ENCODE results near the gene FECH.
"Not testable (repeated sequence)": the region's sequence is repeated elsewhere in the genome, so short reads cannot be mapped to it uniquely, and the experiment has no call there.

Gene FECH, protein sequence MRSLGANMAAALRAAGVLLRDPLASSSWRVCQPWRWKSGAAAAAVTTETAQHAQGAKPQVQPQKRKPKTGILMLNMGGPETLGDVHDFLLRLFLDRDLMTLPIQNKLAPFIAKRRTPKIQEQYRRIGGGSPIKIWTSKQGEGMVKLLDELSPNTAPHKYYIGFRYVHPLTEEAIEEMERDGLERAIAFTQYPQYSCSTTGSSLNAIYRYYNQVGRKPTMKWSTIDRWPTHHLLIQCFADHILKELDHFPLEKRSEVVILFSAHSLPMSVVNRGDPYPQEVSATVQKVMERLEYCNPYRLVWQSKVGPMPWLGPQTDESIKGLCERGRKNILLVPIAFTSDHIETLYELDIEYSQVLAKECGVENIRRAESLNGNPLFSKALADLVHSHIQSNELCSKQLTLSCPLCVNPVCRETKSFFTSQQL

GRCh38 chr18:57586251-57587049, at the start of gene FECH:
Gene FECH, minus strand, starts transcription at chr18:57586702. Its CDS starts 82 bp downstream, at chr18:57586620.
- peak; percentile 62 for DNase-seq

DNA sequence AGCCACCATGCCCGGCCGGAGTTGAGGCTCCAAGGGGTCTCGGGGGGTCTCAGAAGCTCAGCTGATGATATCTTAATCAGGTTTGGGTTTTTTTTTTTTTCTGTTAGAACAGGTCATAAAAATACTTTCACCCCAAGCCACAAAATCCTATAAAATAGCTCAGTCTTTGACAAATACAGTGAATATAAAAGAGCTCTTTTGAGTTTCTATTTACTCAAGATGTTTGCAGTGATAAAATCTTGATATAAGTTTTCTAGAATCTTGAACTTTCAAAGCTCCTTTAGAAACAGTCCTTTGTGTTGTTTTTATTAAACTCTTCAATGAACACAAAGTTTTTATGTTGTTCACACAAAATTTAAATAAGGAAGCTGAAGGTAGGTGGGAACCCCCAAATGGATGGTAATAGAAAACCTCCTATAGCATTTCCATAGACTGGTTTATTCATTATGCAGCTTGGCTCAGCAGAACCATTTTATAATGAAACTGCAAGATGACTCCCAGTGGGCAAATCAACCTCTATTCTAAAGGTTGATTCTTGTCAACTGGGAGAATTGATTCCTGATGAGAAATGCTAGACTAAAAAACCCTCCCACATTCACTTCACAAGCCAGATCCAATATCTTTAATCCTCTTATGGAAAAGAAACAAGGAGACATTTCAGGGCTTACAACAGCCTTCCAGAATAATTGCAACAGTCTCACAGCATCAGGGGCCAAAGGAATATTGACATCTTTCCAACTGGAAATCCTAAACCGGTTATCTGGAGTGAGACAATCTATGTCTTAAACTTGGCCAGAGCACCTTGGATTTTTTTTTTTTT, 48.7 kb upstream of the FECH start:
- DNase-seq, result no peak

- DNase-seq, result no peak
Observed at GRCh38 chr18:57631697-57632096, 45.2 kb upstream of the FECH start.

GRCh38 chr18:57630754-57631595, 44.5 kb upstream of the FECH start:
- no peak for DNase-seq

GRCh38 chr18:57630002-57630753, 43.7 kb upstream of the FECH start:
- DNase-seq, result peak; percentile 97

DNA sequence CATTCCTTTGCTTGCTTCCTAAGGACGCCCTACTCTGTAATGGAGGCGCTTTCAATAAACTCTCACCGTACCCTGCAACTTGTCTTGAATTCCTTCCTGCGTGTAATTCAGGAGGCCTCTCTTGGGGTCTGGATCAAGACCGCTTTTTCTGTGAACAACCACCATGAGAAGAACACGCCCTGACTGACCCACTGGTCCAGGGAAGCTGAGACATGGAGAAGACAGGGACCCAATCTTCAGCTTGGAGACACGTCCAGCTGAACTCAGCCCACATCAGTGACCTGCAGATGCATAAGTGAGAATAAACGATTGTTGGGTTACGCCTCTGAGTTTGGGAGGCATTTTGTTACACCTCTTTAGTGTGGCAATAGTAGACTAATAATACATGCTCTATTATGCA, 42.9 kb upstream of the FECH start:
- DNase-seq, result no peak

- DNase-seq, result no peak
Observed at GRCh38 chr18:57627488-57627887, 41.0 kb upstream of the FECH start.

DNA sequence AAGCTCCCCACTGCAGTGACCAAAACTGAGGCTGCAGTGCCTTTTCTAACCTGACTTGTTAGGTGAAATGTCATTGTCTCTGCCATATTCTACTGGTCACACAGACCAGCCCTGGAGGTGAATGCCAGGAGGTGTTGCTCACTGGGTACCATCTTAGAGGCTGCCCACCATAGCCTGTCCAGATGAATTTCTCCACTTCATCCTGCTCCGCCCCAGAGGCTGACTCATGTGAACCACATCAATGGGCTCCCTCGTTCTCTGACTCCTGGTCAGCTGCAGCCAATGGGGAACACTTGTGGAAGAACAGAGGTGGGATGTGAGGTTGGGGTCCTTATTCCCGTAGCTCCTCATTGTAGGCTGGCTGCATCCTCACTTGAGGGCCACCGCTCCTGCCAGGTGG, 38.5 kb upstream of the FECH start:
- no peak for DNase-seq

GRCh38 chr18:57621246-57621604, 34.7 kb upstream of the FECH start:
- no peak for DNase-seq

DNA sequence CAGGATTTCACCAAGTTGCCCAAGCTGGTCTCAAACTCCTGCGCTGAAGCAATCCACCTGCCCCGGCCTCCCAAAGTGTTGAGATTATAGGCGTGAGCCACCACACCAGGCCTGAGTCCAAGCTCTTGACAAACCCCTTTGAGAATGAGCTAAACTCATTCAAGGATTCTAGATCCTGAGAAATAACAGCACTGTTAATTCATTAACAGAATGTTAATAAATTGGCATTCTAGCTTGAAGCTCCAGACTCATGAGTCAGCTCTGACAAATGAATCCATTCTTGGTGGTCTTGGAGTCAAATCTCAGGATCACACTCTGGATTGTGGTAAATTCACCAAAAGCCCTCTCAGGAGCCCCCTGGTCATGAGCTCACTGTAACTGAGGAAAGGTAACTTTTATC, 33.4 kb upstream of the FECH start:
- DNase-seq, result no peak

DNA sequence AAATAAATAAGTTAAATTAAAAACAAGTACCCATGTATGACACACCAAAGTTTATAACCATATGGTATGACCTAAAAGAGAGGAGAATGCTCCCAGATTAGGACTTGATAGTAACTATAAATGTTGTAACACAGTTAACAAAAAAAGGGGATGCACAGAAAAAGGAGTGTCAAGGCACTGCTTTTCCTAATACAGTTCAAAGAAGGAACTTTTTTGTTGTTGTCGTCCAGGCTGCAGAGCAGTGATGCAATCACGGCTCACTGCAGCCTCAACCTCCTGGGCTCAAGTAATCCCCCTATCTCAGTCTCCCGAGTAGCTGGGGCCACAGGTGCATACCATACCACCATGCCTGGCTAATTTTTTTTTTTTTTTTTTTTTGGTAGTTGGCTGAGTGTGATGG, 32.4 kb upstream of the FECH start:
- no peak for DNase-seq

DNA sequence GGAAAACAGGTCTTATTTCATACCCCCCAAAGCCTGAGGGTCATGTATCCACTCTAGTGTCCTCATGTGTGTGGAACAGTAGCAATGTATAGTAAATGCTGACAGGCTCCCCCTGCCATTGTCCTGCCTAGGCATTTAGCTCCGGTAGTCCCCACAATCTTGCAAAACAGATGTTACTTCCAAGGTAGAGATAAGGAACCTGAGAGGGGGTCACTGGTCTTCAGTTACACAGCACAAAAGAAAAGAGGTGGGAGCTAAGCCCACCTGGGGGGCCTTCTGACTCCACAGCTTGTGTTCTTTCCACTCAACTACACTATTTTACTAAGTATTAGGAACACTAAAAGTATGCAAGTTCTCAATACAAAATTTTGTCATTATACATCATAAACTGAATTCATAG, 17.4 kb upstream of the FECH start:
- DNase-seq, result no peak

GRCh38 chr18:57595347-57595746, 8.8 kb upstream of the FECH start:
- DNase-seq, result no peak

DNA sequence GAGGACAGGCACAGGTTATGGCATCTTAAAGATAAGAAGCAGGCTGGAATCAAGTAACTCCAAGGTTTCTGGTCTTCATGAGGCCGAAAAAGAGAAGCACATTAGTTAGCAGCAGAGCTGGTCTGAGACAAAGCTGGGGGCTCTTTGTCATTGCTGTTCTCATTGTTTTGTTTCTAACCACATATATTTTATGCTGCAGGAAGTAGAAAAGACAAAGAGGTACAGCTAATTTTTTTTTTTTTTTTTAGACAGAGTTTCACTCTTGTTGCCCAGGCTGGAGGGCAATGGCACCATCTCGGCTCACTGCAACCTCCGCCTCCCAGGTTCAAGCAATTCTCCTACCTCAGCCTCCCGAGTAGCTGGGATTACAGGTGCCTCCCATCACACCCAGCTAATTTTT, 6.2 kb upstream of the FECH start:
- not testable (repeated sequence) for DNase-seq

GRCh38 chr18:57589161-57589560, 2.7 kb upstream of the FECH start:
- no peak for DNase-seq

GRCh38 chr18:57587098-57587661, 678 bp upstream of the FECH start:
- no peak for DNase-seq

DNA sequence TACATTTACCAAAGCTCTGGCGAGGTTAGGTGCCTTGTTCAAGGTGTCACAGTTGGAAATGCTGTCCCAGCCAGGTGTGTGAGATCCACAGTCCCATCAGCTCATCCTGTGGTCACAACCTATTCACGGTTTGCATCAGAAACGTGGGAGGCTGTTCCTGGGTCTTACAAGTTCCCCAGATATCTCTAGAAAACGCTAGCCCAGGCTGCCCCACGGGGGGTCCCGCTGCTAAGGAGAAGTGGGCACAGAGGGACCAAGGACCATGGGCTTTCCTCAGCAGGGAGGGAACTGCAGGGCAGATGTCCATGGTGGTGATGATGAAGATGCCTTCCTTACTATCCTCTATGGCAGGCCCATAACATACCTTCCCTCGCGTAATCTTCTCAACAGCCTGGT, 649 bp downstream of the FECH start:
- DNase-seq, result peak; percentile 48

DNA sequence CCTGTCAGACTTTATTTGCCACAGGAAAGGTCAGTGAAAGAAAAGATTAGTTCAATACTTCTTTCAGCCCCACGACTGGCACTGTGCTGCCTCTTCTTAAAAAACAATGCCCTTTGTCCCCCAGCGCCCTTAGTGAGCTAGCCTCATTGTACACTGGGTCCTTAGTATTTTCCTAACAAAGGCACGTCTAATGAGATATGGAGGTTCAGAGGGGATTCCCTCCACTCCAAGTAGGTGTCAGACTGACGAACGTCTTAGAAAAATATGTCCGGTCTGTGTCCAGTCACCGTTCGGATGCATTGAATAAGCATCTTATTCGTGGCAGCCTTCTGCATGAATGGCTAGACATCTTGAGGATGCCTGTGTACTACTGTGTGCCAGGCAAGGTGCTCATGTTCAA, 1.1 kb downstream of the FECH start:
- no peak for DNase-seq

DNA sequence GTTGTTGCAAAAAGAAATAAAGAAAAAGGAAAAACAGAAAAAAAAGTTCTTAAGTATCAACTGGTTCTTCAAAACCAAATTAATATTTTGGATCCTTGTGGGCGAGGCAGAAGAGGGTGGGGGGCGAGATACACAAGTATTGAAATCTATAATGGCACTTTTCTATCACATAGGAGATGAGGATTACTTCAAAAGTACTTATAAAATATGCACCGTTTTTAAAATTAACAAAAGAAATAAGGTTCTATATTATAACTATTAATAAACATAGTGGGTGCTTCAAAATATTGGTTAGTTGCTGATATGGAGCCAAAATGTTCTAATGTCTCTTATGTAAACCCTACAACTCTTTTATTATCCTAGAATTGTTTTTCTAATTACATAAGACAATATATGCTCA, 2.1 kb downstream of the FECH start:
- DNase-seq, result no peak

- DNase-seq, result no peak
Observed at GRCh38 chr18:57583297-57583835, 3.1 kb downstream of the FECH start.

- no peak for DNase-seq
Observed at GRCh38 chr18:57581301-57581934, 5.1 kb downstream of the FECH start.
